Smooth muscle cell (in vitro differentiated cells): Measurements from ENCODE around the gene ARHGAP26. TPM values are rescaled to one million over a fixed set of nuclear protein-coding genes. Genes with fewer than 3 reads are reported as not detected.

Experiments used
- DNase-seq: peaks from one replicate; lab custom pipeline; 2025; ENCODE audit not compliant: unreplicated experiment; lab: John Stamatoyannopoulos, UW
- H2AFZ ChIP-seq: fragments of 200-600 bp; sonication (generic); 2 replicates; pipeline ENCODE4 v1.6.0; 2016; ENCODE audit warnings: antibody characterized with exemption, low read depth, mild to moderate bottlenecking
- H3F3A ChIP-seq: fragments of 200-600 bp; sonication (generic); 2 replicates; pipeline ENCODE4 v1.6.0; 2017; ENCODE audit warnings: antibody characterized with exemption, low read depth
- H3K27ac ChIP-seq: fragments of 200-600 bp; sonication (generic); 2 replicates; pipeline ENCODE4 v1.5.1; 2016; ENCODE audit warnings: low read depth, mild to moderate bottlenecking
- H3K27me3 ChIP-seq: fragments of 200-600 bp; sonication (generic); 2 replicates; pipeline ENCODE4 v1.6.1; 2016; ENCODE audit warnings: low read depth, mild to moderate bottlenecking
- H3K36me3 ChIP-seq: fragments of 200-600 bp; sonication (generic); 2 replicates; pipeline ENCODE4 v1.5.1; 2016; ENCODE audit warnings: low read depth
- H3K4me1 ChIP-seq: fragments of 200-600 bp; sonication (generic); 2 replicates; pipeline ENCODE4 v1.5.1; 2016; ENCODE audit warnings: low read depth
- H3K4me2 ChIP-seq: fragments of 200-600 bp; sonication (generic); 2 replicates; pipeline ENCODE4 v1.6.0; 2016; ENCODE audit warnings: mild to moderate bottlenecking
- H3K4me3 ChIP-seq: fragments of 200-600 bp; sonication (generic); 2 replicates; pipeline ENCODE4 v1.5.1; 2016; ENCODE audit warnings: mild to moderate bottlenecking
- H3K79me2 ChIP-seq: fragments of 200-600 bp; sonication (generic); 2 replicates; pipeline ENCODE4 v1.6.0; 2016; ENCODE audit warnings: low read depth, mild to moderate bottlenecking
- H3K9ac ChIP-seq: fragments of 200-600 bp; sonication (generic); 2 replicates; pipeline ENCODE4 v1.6.0; 2016; ENCODE audit warnings: low read depth
- H3K9me3 ChIP-seq: fragments of 200-600 bp; sonication (generic); replicated peaks from 2 replicates; pipeline ENCODE4 v1.5.1; 2016; ENCODE audit warnings: low read depth
- H4K20me1 ChIP-seq: fragments of 200-600 bp; sonication (generic); 2 replicates; pipeline ENCODE4 v1.6.0; 2016; ENCODE audit warnings: low read depth
- WGBS: methylation state at CpG from one replicate; pipeline ENCODE4 v1.1.7; 2016; ENCODE audit warnings: low lambda C conversion rate; 5-methylcytosine and 5-hydroxymethylcytosine counted together
- polyA plus RNA-seq: library from polyadenylated mRNA; unstranded; fragments of >200 nt; fragmentation: Nextera tagmentation; extraction: Ambion mirVana; gene quantifications from 2 replicates; pipeline ENCODE4 v1.2.1, GENCODE V29; 2016
- total RNA-seq: library from RNA; depleted of rRNA; stranded (reverse); fragments of >200 nt; gene quantifications from 2 replicates; pipeline ENCODE4 v1.2.3, GENCODE V29; 2014
- TF ChIP-seq, protein P1 (sequence below): fragments of 200-600 bp; sonication (generic); IDR thresholded peaks from 2 replicates; pipeline ENCODE4 v1.5.1; 2017; ENCODE audit warnings: borderline replicate concordance, mild to moderate bottlenecking, antibody characterized with exemption; ENCODE audit not compliant: insufficient read depth, poor library complexity, severe bottlenecking

ARHGAP26 gene
- total and polyA plus RNA-seq, 2 experiments from 2014 or later: 2.2 to 5.1 TPM

DNA sequence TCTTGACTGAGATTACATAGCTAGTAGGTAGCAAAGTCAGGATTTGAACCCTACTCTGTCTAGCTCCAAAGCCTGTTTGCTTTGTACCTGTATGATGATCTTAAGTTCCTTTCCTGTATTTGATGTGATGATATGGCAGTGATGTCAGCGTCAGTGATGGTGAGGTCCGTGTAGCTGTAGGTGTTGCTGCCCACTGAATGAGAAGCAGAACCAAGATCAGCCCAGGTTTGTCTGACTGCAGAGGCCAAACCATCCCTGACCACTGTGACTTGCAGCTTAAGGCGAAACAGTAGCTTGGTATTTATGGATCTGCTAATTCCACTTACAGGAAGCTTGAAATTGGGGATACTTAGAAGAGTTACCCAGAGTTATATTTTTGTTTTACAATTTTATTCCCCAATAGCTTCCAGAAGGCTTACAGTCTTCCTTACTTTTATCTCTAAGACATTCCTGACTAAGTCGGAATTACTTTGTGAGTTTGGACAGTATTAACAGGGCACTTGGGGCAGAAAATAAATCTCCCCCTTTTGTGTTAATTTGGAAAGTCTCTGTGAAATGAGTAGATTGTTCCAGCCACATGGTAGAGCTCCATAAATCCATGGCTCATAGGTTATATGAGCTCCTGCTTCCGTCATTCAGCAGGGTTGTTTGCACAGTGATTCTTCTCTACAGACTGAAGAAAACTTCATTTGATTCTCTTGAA lies 359.9 kb downstream of the ARHGAP26 start:
- peak overlapping the region; percentile 77 for H3K27ac ChIP-seq
- no peaks in the 10 kb centered on the region for H4K20me1 ChIP-seq
- no peaks in the 10 kb centered on the region for H3K27me3 ChIP-seq
- H3K4me1 ChIP-seq: peaks cover 44% of the 10 kb centered on the region
- TF ChIP-seq, protein P1, sequence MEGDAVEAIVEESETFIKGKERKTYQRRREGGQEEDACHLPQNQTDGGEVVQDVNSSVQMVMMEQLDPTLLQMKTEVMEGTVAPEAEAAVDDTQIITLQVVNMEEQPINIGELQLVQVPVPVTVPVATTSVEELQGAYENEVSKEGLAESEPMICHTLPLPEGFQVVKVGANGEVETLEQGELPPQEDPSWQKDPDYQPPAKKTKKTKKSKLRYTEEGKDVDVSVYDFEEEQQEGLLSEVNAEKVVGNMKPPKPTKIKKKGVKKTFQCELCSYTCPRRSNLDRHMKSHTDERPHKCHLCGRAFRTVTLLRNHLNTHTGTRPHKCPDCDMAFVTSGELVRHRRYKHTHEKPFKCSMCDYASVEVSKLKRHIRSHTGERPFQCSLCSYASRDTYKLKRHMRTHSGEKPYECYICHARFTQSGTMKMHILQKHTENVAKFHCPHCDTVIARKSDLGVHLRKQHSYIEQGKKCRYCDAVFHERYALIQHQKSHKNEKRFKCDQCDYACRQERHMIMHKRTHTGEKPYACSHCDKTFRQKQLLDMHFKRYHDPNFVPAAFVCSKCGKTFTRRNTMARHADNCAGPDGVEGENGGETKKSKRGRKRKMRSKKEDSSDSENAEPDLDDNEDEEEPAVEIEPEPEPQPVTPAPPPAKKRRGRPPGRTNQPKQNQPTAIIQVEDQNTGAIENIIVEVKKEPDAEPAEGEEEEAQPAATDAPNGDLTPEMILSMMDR: no peak
- no peak overlapping the region for H3K4me3 ChIP-seq
- H3K9me3 ChIP-seq: no peaks in the 10 kb centered on the region
- H3K36me3 ChIP-seq: no peaks in the 10 kb centered on the region
- H3F3A ChIP-seq: peaks cover 20% of the 10 kb centered on the region
- WGBS: 34% methylated on average over 5 of the region's 5 CpGs
- H3K79me2 ChIP-seq: no peaks in the 10 kb centered on the region
- H3K4me2 ChIP-seq: peak overlapping the region; percentile 49
- peak overlapping the region; percentile 21 for H2AFZ ChIP-seq
- peak overlapping the region; percentile 26 for H3K9ac ChIP-seq
- DNase-seq: no peak

DNA sequence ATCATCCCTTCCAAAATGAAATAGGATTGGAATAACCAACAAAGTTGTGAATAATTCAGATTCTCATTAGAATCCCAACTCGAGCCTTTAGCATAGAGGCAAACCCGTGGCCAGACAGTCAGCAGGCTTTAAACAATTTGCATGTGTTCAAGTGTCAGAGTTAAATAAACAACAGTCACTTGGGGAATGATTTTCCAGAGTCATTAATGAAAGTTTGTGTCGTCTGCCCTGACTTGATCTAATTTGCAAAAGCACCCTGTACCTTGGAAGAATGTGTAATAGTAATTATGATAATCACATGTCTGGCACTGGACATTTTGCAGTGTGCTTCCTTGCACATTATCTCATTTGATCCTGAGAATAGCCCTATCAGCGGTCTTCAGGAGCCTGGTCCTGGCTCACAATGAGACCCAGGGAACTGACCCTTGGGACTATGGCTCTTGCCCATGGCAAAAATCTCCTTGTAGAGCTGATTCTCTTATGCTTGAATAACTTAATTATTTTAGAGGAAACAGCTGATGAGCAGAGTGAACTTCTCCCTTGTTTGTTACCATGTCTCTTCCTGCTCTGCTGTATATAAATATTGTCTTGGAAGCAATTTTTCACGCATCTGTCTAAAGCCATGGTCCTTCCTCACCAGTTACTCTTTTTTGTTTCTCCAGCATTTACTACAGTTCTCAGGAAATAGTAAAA lies 360.6 kb downstream of the ARHGAP26 start:
- H3K36me3 ChIP-seq: no peaks in the 10 kb centered on the region
- H3K4me2 ChIP-seq: peak overlapping the region; percentile 49
- no peak for DNase-seq
- peak overlapping the region; percentile 21 for H2AFZ ChIP-seq
- TF ChIP-seq, protein P1: no peak
- peaks cover 51% of the 10 kb centered on the region for H3K4me1 ChIP-seq
- H3K27ac ChIP-seq: peak overlapping the region; percentile 77
- no peaks in the 10 kb centered on the region for H3K79me2 ChIP-seq
- H4K20me1 ChIP-seq: no peaks in the 10 kb centered on the region
- WGBS: 34% methylated on average over 5 of the region's 5 CpGs
- peaks cover 20% of the 10 kb centered on the region for H3F3A ChIP-seq
- H3K9ac ChIP-seq: peak overlapping the region; percentile 26
- H3K27me3 ChIP-seq: no peaks in the 10 kb centered on the region
- no peaks in the 10 kb centered on the region for H3K9me3 ChIP-seq
- no peak overlapping the region for H3K4me3 ChIP-seq

DNA sequence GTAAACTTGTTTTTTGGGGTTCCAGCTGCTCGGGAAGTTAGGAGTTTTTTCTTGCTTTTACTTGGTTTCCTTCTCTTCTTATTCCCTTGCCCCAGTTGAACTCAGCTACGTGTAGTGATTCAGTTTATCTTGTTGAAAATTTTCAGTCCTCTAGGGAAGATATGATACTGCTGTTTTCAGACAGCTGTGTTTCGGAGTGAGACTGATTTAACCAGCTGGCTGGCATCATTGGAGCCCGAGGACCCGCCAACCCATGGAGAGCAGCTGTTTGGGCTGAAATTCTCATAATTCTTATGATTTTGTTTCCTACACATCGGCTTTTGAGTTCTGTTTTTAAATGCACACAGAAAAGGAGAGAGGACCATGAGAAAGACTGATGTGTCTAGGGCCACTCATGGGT lies 361.8 kb downstream of the ARHGAP26 start:
- Histone ChIP-seq H3F3A (peaks cover 20% of the 10 kb centered on the region), H3K4me3 (no peak overlapping the region), H3K9ac (no peak overlapping the region), H3K36me3 (no peaks in the 10 kb centered on the region), H2AFZ (peak overlapping the region; percentile 40), H3K9me3 (no peaks in the 10 kb centered on the region), H3K4me2 (no peak overlapping the region), H3K27ac (peak overlapping the region; percentile 77), H4K20me1 (no peaks in the 10 kb centered on the region), H3K79me2 (no peaks in the 10 kb centered on the region), H3K4me1 (peaks cover 58% of the 10 kb centered on the region), H3K27me3 (no peaks in the 10 kb centered on the region)
- WGBS: 80% methylated on average over 6 of the region's 6 CpGs
- no peak for DNase-seq
- TF ChIP-seq, protein P1: no peak
